ENCODE results near the gene PIK3C2G.

Gene PIK3C2G

DNA sequence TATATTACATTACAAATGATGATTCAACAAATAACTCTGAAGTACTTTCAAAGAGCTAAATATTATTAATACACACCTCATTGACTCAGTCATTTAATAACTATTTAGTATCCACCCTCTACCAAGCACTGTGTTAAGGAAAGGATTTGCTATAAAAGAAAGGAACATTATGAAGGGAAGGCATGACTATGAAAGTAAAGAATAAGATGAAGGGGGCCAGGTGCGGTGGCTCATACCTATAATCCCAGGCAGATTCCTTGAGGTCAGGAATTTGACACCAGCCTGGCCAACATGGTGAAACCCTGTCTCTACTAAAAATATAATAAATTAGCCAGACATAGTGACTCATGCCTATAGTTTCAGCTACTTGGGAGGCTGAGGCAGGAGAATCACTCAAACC, 368.6 kb downstream of the PIK3C2G start:
- TF ChIP-seq, protein P1, sequence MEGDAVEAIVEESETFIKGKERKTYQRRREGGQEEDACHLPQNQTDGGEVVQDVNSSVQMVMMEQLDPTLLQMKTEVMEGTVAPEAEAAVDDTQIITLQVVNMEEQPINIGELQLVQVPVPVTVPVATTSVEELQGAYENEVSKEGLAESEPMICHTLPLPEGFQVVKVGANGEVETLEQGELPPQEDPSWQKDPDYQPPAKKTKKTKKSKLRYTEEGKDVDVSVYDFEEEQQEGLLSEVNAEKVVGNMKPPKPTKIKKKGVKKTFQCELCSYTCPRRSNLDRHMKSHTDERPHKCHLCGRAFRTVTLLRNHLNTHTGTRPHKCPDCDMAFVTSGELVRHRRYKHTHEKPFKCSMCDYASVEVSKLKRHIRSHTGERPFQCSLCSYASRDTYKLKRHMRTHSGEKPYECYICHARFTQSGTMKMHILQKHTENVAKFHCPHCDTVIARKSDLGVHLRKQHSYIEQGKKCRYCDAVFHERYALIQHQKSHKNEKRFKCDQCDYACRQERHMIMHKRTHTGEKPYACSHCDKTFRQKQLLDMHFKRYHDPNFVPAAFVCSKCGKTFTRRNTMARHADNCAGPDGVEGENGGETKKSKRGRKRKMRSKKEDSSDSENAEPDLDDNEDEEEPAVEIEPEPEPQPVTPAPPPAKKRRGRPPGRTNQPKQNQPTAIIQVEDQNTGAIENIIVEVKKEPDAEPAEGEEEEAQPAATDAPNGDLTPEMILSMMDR (IDR thresholded peaks at IDR 0.05; ENCODE audit: low read length, missing control alignments): no peak
- H3K4me3 ChIP-seq (replicated peaks; ENCODE audit: low read depth, low read length): no peak overlapping the region
- no peak for DNase-seq (ENCODE audit: low read depth)

DNA sequence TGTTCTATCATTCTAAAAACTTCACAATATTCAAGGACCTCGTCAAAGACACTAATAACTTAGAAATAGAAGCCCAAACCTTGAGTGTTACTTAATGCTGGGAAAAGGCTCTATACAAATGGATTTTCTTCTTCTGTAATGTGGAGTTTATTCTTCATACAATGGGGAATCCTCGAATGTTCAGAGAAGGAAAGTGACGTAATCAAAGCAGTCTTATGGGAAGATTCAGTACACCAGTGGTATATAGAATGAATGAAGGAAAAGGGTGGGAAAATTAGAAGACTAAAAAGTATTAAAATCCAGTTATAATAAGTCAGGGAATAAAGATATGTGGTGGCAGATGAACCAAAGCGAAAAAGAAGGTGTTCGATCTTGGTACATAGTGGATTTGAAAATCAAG, 370.0 kb downstream of the PIK3C2G start:
- TF ChIP-seq, protein P1 (IDR thresholded peaks at IDR 0.05; ENCODE audit: low read length, missing control alignments): no peak
- DNase-seq (ENCODE audit: low read depth): no peak
- H3K4me3 ChIP-seq (replicated peaks; ENCODE audit: low read depth, low read length): no peak overlapping the region

DNA sequence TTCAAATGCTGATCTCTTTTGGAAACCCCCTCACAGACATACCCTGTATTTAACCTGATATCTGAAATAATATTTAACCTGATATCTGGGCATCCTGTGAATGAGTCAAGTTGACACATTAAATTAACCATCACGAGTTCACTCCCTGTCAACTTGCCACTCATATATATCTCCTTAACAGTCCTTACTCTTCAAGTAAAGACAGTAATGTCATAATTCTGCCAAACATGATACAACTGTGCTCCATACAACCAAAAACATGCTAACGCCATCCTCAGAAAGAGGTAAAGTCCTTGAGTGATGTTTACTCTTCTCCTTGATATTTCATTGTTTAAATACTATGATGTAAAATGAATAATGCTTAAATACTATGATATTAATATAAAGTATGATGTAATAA, 371.5 kb downstream of the PIK3C2G start:
- H3K4me3 ChIP-seq (replicated peaks; ENCODE audit: low read depth, low read length): no peak overlapping the region
- TF ChIP-seq, protein P1 (IDR thresholded peaks at IDR 0.05; ENCODE audit: low read length, missing control alignments): no peak
- DNase-seq (ENCODE audit: low read depth): no peak

DNA sequence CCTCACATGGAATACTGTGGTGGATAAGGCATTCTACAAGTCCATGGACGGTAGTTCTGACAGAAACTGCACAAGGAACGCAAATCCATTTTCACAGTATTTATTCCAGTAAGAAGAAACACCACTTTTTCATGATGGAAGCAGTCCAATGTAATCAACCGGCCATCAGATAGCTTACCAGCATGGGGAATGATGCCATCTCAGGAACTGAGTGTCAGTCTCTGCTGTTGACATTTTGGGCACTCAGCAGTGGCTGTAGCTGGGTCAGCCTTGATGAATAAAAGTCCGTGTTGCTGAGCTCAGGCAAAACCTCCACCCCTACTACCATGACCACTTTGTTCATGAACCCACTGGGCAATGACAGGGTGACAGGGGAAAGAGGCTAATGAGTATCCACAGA, 373.1 kb downstream of the PIK3C2G start:
- TF ChIP-seq, protein P1 (IDR thresholded peaks at IDR 0.05; ENCODE audit: low read length, missing control alignments): no peak
- H3K4me3 ChIP-seq (replicated peaks; ENCODE audit: low read depth, low read length): no peak overlapping the region
- DNase-seq (ENCODE audit: low read depth): no peak

DNA sequence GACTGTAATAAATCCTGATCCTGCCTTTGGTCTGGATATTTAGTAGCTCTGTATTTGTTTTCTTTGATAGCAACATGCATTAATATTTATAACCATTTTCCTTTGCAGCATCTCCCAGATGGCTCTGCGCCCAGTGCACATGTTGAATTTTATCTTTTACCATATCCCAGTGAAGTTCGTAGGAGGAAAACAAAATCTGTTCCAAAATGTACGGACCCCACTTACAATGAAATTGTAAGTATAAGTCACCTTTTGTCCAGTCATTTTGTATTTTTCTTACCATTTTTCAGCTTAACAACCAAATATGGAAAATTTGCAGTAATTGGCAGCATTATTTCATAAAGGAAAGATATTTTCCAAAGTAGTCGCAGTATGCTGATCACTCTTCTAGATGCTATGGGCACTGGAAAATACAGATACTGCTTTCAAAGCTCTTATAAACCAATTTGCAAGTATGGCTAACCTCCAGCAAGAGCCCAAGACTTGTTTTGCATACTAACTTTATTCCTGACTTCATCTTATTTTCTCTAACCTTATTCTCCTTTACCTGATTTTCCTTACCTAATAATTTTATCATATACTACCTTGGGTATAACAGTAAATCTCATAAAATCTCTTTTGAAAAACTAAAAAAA, 379.1 kb downstream of the PIK3C2G start:
- TF ChIP-seq, protein P1 (IDR thresholded peaks at IDR 0.05; ENCODE audit: low read length, missing control alignments): no peak
- no peak overlapping the region for H3K4me3 ChIP-seq (replicated peaks; ENCODE audit: low read depth, low read length)
- DNase-seq (ENCODE audit: low read depth): no peak

DNA sequence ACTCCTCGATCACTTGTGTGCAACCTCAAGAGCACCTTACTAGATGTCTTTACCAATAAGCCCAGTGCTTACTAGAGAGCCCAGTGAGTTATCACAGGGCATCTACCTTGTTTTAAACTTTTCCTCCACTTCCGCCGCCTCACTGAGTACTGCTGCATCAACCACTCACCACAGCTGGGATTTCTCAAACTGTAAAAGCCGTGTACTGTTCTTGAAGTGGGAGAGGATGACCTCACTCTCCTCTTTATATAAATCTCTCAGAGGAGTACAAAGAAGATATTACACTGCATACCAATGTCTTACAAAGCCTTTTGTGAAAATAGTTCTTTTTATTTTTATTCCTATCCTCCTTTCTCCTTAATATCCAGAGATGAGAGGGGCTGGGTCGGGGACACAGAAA, 382.4 kb downstream of the PIK3C2G start:
- H3K4me3 ChIP-seq (replicated peaks; ENCODE audit: low read depth, low read length): no peak overlapping the region
- TF ChIP-seq, protein P1 (IDR thresholded peaks at IDR 0.05; ENCODE audit: low read length, missing control alignments): no peak
- peak; percentile 79 for DNase-seq (ENCODE audit: low read depth)

DNA sequence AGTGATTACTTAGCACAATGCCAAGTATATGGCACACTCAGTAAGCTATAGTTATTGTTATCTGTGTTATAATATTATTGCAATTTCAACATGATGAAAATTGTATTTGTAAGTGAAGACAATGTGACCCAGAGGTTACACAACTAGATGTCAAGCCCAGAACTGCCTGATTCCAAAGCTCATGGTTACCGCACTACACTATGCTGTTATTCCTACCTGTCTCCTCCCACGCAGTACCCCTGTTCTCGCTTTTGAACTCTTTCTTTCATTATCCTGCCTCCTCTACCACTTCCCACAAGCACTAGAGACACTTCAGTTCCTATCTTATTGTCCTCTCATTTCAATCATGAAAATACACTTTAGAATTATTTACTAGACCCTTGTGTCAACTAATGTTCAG, 383.2 kb downstream of the PIK3C2G start:
- H3K4me3 ChIP-seq (replicated peaks; ENCODE audit: low read depth, low read length): no peak overlapping the region
- TF ChIP-seq, protein P1 (IDR thresholded peaks at IDR 0.05; ENCODE audit: low read length, missing control alignments): no peak
- no peak for DNase-seq (ENCODE audit: low read depth)
